ENCODE data around the gene RIPK4.

RIPK4 gene

DNA sequence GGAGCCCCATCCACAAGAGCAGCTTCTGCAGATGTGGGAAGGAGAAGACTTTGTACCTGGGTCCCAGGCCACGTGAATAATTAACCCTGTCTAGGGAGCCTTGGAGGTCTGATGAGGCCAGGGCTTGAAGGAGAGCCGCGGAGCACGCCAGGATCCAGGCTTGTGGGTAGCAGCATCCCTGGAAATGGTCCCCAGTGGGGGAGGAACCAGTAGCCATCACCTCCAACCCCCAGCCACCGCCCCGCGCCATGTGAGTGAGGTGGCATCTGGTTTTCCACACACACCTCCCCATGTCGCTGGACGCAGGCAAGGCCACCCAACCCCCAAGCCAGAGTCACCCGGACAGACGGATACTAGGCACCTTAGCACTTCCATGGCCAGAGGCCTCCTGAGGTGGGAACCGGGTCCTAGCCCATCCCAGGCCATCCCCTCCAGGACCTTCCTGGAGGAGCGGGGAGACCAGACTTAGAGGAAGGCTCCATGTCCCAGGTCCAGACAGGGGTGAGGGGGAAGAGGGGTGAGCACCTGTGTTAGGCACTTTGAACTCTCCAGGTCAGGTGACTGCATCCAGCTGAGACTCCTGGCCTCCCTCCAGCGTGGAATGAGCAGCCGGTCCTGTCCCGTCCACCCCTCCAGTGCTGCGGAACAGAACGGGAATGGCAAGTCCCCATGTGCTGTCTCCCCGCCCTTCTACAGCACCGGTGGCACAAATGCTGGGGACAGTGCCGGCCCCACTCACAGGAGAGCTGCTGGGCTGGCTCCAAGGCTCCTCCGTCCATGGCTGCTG is 53.2 kb downstream of the RIPK4 start:
- TF ChIP-seq, protein P1, sequence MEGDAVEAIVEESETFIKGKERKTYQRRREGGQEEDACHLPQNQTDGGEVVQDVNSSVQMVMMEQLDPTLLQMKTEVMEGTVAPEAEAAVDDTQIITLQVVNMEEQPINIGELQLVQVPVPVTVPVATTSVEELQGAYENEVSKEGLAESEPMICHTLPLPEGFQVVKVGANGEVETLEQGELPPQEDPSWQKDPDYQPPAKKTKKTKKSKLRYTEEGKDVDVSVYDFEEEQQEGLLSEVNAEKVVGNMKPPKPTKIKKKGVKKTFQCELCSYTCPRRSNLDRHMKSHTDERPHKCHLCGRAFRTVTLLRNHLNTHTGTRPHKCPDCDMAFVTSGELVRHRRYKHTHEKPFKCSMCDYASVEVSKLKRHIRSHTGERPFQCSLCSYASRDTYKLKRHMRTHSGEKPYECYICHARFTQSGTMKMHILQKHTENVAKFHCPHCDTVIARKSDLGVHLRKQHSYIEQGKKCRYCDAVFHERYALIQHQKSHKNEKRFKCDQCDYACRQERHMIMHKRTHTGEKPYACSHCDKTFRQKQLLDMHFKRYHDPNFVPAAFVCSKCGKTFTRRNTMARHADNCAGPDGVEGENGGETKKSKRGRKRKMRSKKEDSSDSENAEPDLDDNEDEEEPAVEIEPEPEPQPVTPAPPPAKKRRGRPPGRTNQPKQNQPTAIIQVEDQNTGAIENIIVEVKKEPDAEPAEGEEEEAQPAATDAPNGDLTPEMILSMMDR (IDR thresholded peaks at IDR 0.05; ENCODE audit: low read depth, low read length) = no peak

DNA sequence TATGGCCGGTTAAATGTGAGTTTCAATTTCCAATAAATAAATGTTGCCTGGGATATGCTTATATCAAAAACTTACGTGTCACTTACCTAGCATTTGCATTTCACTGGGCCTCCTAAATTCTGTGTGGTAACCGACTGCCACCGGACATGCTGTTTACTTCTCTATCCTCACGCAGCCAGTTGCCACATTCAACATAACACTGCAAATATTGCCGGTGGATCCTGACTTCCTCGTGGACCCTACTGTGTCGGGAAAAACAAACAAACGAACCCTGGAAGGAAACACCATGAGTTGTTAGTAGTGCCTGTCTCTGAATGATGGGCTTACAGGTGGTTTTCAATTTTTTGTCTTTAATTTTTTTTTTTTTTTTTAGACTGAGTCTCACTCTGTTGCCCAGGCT is 54.1 kb downstream of the RIPK4 start:
- TF ChIP-seq, protein P1 (IDR thresholded peaks at IDR 0.05; ENCODE audit: low read depth, low read length) = no peak
- DNase-seq (ENCODE audit: extremely low read depth, low read depth) = no peak

More for the DNA sequence above, 53.2 kb downstream of the RIPK4 start:
- no peak for DNase-seq (ENCODE audit: extremely low read depth, low read depth)

DNA sequence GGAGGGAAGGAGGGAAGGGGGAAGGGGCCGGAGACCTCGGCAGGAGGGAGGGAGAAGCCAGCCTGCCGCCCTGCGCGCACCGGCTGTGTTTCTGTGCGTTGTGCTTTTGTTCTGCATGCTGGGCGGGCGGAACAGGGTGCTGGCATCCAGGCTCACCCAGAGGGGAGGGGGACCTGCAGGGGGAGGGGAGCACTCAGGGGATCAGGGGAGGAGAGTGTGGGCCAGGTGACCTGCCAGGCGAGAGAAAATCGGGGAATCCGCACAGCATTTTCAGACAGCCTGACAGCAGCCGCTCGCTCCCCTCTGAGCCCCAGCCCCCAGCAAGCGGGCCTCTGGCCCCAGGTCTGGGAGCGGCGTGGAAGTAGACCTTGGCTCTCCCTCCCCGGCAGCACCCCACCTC is 54.7 kb downstream of the RIPK4 start:
- DNase-seq (ENCODE audit: extremely low read depth, low read depth) = no peak
- TF ChIP-seq, protein P1 (IDR thresholded peaks at IDR 0.05; ENCODE audit: low read depth, low read length) = no peak

DNA sequence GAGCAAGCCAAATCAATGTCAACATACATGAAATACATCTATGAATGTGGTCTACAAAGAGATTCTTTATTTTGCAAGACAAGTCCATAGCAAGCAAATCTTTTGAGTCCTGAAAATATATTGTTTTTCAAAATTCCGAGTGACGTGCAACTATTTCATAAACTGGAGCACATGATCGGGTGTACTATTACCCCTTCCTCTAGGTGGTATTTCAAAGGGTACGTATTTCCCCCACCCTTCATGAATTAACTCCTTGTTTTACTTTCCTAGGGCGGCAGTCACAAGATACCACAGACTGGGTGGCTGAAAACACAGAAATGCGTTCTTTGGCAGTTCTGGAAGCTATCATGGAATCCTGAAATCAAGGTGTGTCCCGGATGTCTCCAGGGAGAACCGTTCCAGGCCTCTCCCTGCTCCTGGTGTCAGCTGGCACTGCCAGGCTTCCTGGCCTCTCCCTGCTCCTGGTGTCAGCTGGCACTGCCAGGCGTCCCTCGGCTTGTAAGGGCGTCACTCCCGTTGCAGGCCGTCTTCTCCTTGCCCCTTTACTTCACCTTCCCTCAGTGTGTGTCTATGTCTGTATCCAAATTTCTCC is 55.3 kb downstream of the RIPK4 start:
- TF ChIP-seq, protein P1 (IDR thresholded peaks at IDR 0.05; ENCODE audit: low read depth, low read length) = no peak
- DNase-seq (ENCODE audit: extremely low read depth, low read depth) = no peak

DNA sequence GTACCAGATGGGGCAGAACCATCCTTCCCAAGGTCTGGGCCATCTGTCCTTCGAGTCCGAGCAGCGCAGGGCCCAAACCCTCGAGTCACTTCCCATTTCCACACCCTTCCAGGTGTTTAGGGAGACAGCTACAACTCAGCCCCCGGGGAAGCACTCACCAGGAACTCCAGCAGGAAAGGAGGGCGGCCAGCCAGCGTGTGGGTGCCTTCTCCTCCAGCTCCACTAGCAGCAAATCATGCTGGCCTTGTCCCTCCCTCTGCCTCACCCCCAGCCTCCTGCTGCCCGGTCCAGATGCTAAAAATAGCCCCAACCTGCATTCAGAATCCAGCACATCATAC is 56.1 kb downstream of the RIPK4 start:
- TF ChIP-seq, protein P1 (IDR thresholded peaks at IDR 0.05; ENCODE audit: low read depth, low read length) = no peak

DNA sequence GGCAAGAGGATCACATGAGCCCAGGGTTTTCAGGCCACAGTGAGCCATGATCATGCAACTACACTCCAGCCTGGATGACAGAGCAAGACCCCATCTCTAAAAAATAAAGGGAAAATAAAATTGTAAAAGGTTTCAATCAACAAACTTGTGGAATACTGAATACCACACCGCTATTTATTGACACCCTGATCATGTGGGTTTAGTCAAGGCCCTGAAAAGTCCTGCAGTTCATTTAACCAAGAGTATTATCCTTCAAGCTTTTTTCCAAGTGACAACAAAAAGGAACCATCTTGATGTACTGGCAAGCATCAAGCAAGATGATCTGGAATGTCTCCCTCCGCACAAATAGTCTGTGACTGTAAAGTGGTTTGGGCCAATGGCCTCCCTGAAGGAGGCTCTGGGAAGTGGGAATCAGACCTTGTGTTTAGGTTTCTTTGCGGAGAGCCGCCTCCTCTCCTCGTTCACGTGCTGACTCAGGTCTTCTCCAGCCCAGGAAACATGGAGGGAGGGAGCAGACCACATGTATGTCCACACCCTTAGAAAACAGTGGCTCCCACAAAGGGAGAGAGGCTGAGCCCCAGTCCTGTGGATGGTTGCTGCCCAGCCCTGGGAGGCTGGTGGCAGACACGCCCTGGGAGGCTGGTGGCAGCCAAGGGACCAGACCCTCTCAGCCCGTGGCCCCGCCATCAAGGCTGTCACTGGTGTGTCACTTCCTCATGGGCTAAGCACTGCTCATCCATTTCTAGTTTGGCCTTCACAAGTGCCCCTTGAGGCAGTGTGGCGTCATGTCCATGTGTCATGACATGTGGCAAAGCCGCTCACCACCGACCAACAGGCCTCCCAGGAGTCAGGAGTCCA is 56.7 kb downstream of the RIPK4 start:
- TF ChIP-seq, protein P1 (IDR thresholded peaks at IDR 0.05; ENCODE audit: low read depth, low read length) = no peak
- DNase-seq (ENCODE audit: extremely low read depth, low read depth) = no peak

More for the DNA sequence above, 56.1 kb downstream of the RIPK4 start:
- DNase-seq (ENCODE audit: extremely low read depth, low read depth) = no peak

DNA sequence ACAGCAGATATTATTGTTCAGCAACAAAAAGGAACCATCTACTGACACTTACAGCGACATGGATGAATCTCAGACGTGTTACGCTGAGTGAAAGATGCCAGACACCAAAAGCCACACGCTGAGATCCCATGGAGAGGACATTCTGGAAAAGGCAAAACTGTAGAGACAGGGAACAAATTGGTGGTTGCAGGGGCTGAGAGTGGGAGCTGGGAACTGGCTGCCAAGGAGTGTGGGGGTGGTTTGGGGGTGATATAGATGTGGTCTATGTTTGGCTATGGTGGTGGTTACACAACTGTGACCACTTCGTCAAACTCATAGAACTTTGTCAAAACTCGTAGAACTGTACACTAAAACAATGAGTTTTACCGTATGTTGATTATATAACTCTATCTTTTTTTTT is 57.7 kb downstream of the RIPK4 start:
- no peak for DNase-seq (ENCODE audit: extremely low read depth, low read depth)
- TF ChIP-seq, protein P1 (IDR thresholded peaks at IDR 0.05; ENCODE audit: low read depth, low read length) = no peak

Data from AG09319 (cell line).